IMR-90 (cell line): ENCODE data around the gene AP1M2. TPM values are rescaled to one million over a fixed set of nuclear protein-coding genes. Genes with fewer than 3 reads are reported as not detected.

Experiments used
- ATAC-seq: fragments of 200-7000 bp; cut with Tn5 transposase; 2 replicates; pipeline ENCODE4 v1.9.1; 2020; ENCODE audit warnings: low read depth, mild to moderate bottlenecking, moderate library complexity
- BruUV-seq: library from RNA; stranded (reverse); fragments of 400-500 nt; replicated peaks from 2 replicates; lab custom pipeline; 2021; lab: Mats Ljungman, UMichigan
- CTCF ChIA-PET: fragments of 300-600 bp; formaldehyde crosslinking; extraction: SDS; loops from one replicate; lab custom pipeline; 2021; ENCODE audit warnings: antibody characterized with exemption; lab: Yijun Ruan, JAX
- POLR2A ChIA-PET: fragments of 300-600 bp; sonication (Branson Sonifier 250); formaldehyde crosslinking; loops from one replicate; lab custom pipeline; 2022; ENCODE audit warnings: antibody characterized with exemption; ENCODE audit not compliant: unreplicated experiment; lab: Charles Lee
- DNase-seq: peaks from one replicate; pipeline ENCODE4 v3.0.0; 2013
- H2AFZ ChIP-seq: replicated peaks from 2 replicates; pipeline ENCODE3; 2013; ENCODE audit warnings: low read length, mild to moderate bottlenecking; ENCODE audit not compliant: poor library complexity
- H2AK5ac ChIP-seq: 2 replicates; pipeline ENCODE4 v1.6.1; 2013; ENCODE audit warnings: low read depth, low read length, inconsistent platforms
- H2AK9ac ChIP-seq: replicated peaks from 2 replicates; pipeline ENCODE3; 2013; ENCODE audit warnings: mild to moderate bottlenecking, low read depth, low read length, moderate library complexity; ENCODE audit not compliant: poor library complexity
- H2BK120ac ChIP-seq: 2 replicates; pipeline ENCODE4 v1.6.1; 2013; ENCODE audit warnings: low read depth, low read length, inconsistent platforms
- H2BK15ac ChIP-seq: 3 replicates; pipeline ENCODE4 v1.6.1; 2013; ENCODE audit warnings: low read depth, low read length, inconsistent platforms
- H2BK20ac ChIP-seq: 2 replicates; pipeline ENCODE4 v1.6.1; 2013; ENCODE audit warnings: low read depth, mild to moderate bottlenecking, inconsistent platforms, low read length, moderate library complexity
- H2BK5ac ChIP-seq: 2 replicates; pipeline ENCODE4 v1.6.1; 2013; ENCODE audit warnings: mild to moderate bottlenecking, low read depth, low read length, inconsistent platforms; ENCODE audit not compliant: poor library complexity, severe bottlenecking
- H3K14ac ChIP-seq: replicated peaks from 2 replicates; pipeline ENCODE4 v1.6.1; 2013; ENCODE audit warnings: low read depth, low read length, inconsistent platforms
- H3K18ac ChIP-seq: 2 replicates; pipeline ENCODE4 v1.6.1; 2013; ENCODE audit warnings: low read depth, low read length, control low read depth
- H3K23ac ChIP-seq: 2 replicates; pipeline ENCODE4 v1.6.1; 2013; ENCODE audit warnings: low read depth, low read length, inconsistent platforms
- H3K27ac ChIP-seq: 2 replicates; pipeline ENCODE4 v1.5.1; 2013; ENCODE audit warnings: mild to moderate bottlenecking, control low read depth, low read length; ENCODE audit not compliant: insufficient read depth
- H3K27me3 ChIP-seq: 2 replicates; pipeline ENCODE4 v1.6.1; 2013; ENCODE audit warnings: low read length; ENCODE audit not compliant: control insufficient read depth, insufficient read depth
- H3K36me3 ChIP-seq: 2 replicates; pipeline ENCODE4 v1.6.1; 2013; ENCODE audit warnings: low read length, mixed read lengths; ENCODE audit not compliant: control insufficient read depth, insufficient read depth
- H3K4ac ChIP-seq: 2 replicates; pipeline ENCODE4 v1.6.1; 2013; ENCODE audit warnings: low read depth, low read length, inconsistent platforms
- H3K4me1 ChIP-seq: 2 replicates; pipeline ENCODE4 v1.6.1; 2013; ENCODE audit warnings: low read length, mixed read lengths; ENCODE audit not compliant: control insufficient read depth, insufficient read depth
- H3K4me2 ChIP-seq: 2 replicates; pipeline ENCODE4 v1.6.1; 2013; ENCODE audit warnings: low read depth, mild to moderate bottlenecking, control low read depth, low read length, moderate library complexity
- H3K4me3 ChIP-seq: 2 replicates; pipeline ENCODE4 v1.5.1; 2013; ENCODE audit warnings: low read depth, mild to moderate bottlenecking, control low read depth, low read length, moderate library complexity; ENCODE audit not compliant: insufficient read depth
- H3K56ac ChIP-seq: 2 replicates; pipeline ENCODE4 v1.6.1; 2013; ENCODE audit warnings: low read length, inconsistent platforms; ENCODE audit not compliant: insufficient read depth; ENCODE audit errors: extremely low read depth
- H3K79me1 ChIP-seq, 2 experiments: 2 replicates each; pipeline ENCODE4 v1.6.1; 2013; ENCODE audit warnings: low read length in 2 of 2, inconsistent platforms in 1 of 2, low read depth in 1 of 2
- H3K9ac ChIP-seq: 2 replicates; pipeline ENCODE4 v1.6.1; 2013; ENCODE audit warnings: low read depth, low read length, control low read depth
- H3K9me1 ChIP-seq: 2 replicates; pipeline ENCODE4 v1.6.1; 2013; ENCODE audit warnings: low read length, inconsistent platforms; ENCODE audit not compliant: insufficient read depth
- H3K9me3 ChIP-seq: 2 replicates; pipeline ENCODE4 v1.6.1; 2013; ENCODE audit warnings: low read length; ENCODE audit not compliant: control insufficient read depth, insufficient read depth
- H4K20me1 ChIP-seq: 2 replicates; pipeline ENCODE4 v1.6.1; 2013; ENCODE audit warnings: low read length, inconsistent platforms; ENCODE audit not compliant: insufficient read depth
- H4K5ac ChIP-seq: 2 replicates; pipeline ENCODE4 v1.6.1; 2013; ENCODE audit warnings: mild to moderate bottlenecking, low read depth, low read length, control low read depth
- H4K8ac ChIP-seq, 2 experiments: 2 replicates each; pipeline ENCODE4 v1.6.1; 2013; ENCODE audit warnings: low read depth in 2 of 2, low read length in 2 of 2, control low read depth in 1 of 2, inconsistent platforms in 1 of 2
- H4K91ac ChIP-seq: 2 replicates; pipeline ENCODE4 v1.6.1; 2013; ENCODE audit warnings: low read depth, low read length, inconsistent platforms; ENCODE audit not compliant: insufficient read depth
- BHLHE40 ChIP-seq: fragments of 150-350 bp; IDR thresholded peaks from 2 replicates; pipeline ENCODE4 v1.6.1; 2016; ENCODE audit warnings: mild to moderate bottlenecking, low read depth, low read length
- MXI1 ChIP-seq: IDR thresholded peaks from 2 replicates; pipeline ENCODE4 v1.6.1; 2012; ENCODE audit warnings: low read depth, mild to moderate bottlenecking, low read length, moderate library complexity, borderline replicate concordance
- WGBS, 2 experiments: methylation state at CpG; one replicate each; pipeline versions ENCODE4 v1.1.5 to v1.1.7; 2013; ENCODE audit warnings: missing lambda C conversion rate in 2 of 2; ENCODE audit not compliant: insufficient read length in 1 of 2; ENCODE audit errors: extremely low coverage in 2 of 2; 5-methylcytosine and 5-hydroxymethylcytosine counted together
- dilution Hi-C: fragments of 300-500 bp; cut with HindIII; formaldehyde crosslinking; loops from one replicate; pipeline ENCODE4 v1.14.3; 2018; ENCODE audit warnings: low sequenced_read_pairs; ENCODE audit not compliant: unreplicated experiment
- in situ Hi-C: fragments of 300-500 bp; cut with MboI; formaldehyde crosslinking; loops from 3 replicates; pipeline ENCODE4 v1.14.3; 2019; ENCODE audit warnings: low sequenced_read_pairs, inconsistent platforms, mixed read lengths
- intact Hi-C: fragments of 100-400 bp; cut with micrococcal nuclease; formaldehyde crosslinking; loops from 2 replicates; pipeline ENCODE4 v1.10.0; 2022
- polyA plus RNA-seq, 3 experiments: library from polyadenylated mRNA; depleted of rRNA; stranded (reverse); fragments of >200 nt; gene quantifications; 2 replicates each; pipeline ENCODE4 v1.2.3, GENCODE V29; 2012; ENCODE audit warnings: low replicate concordance in 1 of 3
- total RNA-seq: library from RNA; depleted of rRNA; stranded (reverse); fragments of >200 nt; gene quantifications from 2 replicates; pipeline ENCODE4 v1.2.3, GENCODE V29; 2012

The AP1M2 gene
- total and polyA plus RNA-seq, 2 of the 4 experiments (the other 2 are of a cell fraction): 0.17 TPM; not detected in 1

- no peak overlapping the region for H4K91ac ChIP-seq
- no peak overlapping the region for H2BK5ac ChIP-seq
- H3K14ac ChIP-seq: no peak overlapping the region
- ATAC-seq (peak; percentile 5), DNase-seq (no peak)
- H2AK5ac ChIP-seq: no peak overlapping the region
- 1% methylated on average over 27 of the region's 58 CpGs; no CpG with 5 or more reads in 1 of the 2 experiments for WGBS, 2 experiments
- 0 out of 2 replicates have a peak, but pooled peaks cover 4% of the 10 kb centered on the region for H3K9me1 ChIP-seq
- in situ Hi-C loops: no loop called here
- ChIA-PET CTCF (no interaction called here), POLR2A (interaction anchor here (0.6 kb wide), 1 partner anchor 90 kb away, joined by 4 read pairs; no protein-coding TSS in a partner anchor)
- no peak overlapping the region for H4K8ac ChIP-seq
- H3K36me3 ChIP-seq: no peaks in the 10 kb centered on the region
- no peaks in the 10 kb centered on the region for H4K20me1 ChIP-seq
- no peak overlapping the region for H3K18ac ChIP-seq
- no TSS peak for BruUV-seq
- peak overlapping the region; percentile 66 for H3K4me2 ChIP-seq
- H2BK20ac ChIP-seq: no peak overlapping the region
- H3K23ac ChIP-seq: peak overlapping the region; percentile 48; the same call in 1 of the 2 replicates
- no peak overlapping the region for H2BK15ac ChIP-seq
- H3K4me3 ChIP-seq: peak overlapping the region; percentile 70
- peaks cover 22 to 43% of the 10 kb centered on the region in 2 experiments for H3K79me1 ChIP-seq
- no peak overlapping the region for H4K5ac ChIP-seq
- peak overlapping the region; percentile 88 for H2AK9ac ChIP-seq
- H3K9ac ChIP-seq: peak overlapping the region; percentile 55
- H3K27me3 ChIP-seq: no peaks in the 10 kb centered on the region
- H3K9me3 ChIP-seq: no peaks in the 10 kb centered on the region
- TF ChIP-seq BHLHE40: peak; percentile 38; the same call in 1 of the 2 replicates
- no peak for TF ChIP-seq MXI1
- peaks cover 2% of the 10 kb centered on the region for H3K4me1 ChIP-seq
- H2AFZ ChIP-seq: peak overlapping the region; percentile 96
- no peak overlapping the region for H2BK120ac ChIP-seq
- H3K27ac ChIP-seq: peak overlapping the region; percentile 6; the same call in 1 of the 2 replicates
- H3K4ac ChIP-seq: no peak overlapping the region; the same call in 1 of the 2 replicates
- dilution Hi-C loops: no loop called here
- H3K56ac ChIP-seq: no peak overlapping the region
- intact Hi-C loops: no loop called here
These were observed 18.9 kb downstream of the AP1M2 start for GRCh38 chr19:10568062-10568825.
